ENCODE data around the gene C10orf88.

DNA sequence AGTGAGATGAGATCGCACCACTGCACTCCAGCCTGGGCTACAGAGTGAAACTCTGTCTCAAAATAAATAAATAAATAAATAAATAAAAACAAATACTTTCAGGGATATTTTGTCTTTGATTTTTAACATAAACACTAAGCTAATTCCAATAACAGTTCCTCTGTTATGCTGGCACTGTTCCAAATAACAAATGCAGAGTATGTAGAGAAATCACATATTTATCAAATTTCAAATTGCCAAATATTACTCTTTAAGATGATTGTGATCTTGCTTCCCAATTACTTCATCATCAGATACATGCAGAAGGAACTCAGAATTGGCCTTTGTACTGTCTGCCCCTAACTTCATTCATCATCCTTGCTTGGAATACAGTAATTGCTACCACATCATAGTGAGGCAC lies 23.9 kb downstream of the C10orf88 start:
- TF ChIP-seq FOXP2 (optimal IDR thresholded peaks at IDR 0.05; ENCODE audit: borderline replicate concordance, extremely low read depth, extremely low read length, insufficient read depth) (no peak), TAF1 (IDR thresholded peaks at IDR 0.05; ENCODE audit: borderline replicate concordance, insufficient read depth, low read length) (no peak), SIN3A (IDR thresholded peaks at IDR 0.05; ENCODE audit: borderline replicate concordance, insufficient read depth, low read length) (no peak), POLR2AphosphoS5 (IDR thresholded peaks at IDR 0.05; ENCODE audit: low read depth, low read length) (no peak)

Measured in PFSK-1 (cell line).